ENCODE results near the gene SORCS2.

SORCS2 gene

DNA sequence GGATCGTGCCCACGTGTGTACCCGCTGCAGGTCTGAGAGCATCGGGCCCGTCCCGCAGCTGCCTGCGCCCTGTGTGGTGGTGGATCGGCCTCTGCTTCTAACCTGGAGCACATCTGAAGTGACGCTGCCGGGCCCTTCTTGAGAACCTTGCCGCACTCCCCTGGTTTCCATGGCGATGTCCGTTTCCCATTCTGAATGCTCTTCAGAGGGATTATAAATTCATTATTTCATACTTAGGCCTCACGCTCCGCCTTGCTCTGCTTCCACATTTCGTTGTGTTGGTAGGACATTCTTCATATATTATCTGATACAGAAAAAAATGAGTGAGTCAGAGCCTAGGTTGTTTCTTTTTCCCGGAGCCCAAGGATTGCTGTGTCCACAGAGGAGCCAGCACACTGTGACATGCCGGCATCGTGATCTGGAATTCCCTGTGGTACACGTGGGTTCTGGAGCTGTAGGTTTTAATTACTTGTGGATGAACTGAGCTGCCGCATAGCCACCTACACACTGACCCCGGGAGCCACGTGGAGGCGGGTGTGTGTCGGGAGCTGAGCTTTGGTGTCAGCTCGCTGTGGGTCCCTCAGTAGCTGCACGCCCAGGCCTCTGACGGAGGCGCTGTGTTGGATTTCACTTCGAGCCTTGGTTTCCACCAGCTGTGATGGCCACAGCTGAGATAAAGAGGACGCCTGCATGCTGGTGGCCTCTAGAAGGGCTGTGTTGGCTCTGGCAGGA is 179.0 kb downstream of the SORCS2 start:
- no peak for TF ChIP-seq CTCF (IDR thresholded peaks at IDR 0.05; ENCODE audit: insufficient read depth, low read length, poor library complexity, severe bottlenecking)
- DNase-seq (ENCODE audit: extremely low read depth, insufficient read length), result no peak
- no peak overlapping the region for H3K4me3 ChIP-seq (replicated peaks; ENCODE audit: low read depth, low read length)
- no peaks in the 10 kb centered on the region; the same call in 1 of the 2 replicates for H3K27me3 ChIP-seq (replicated peaks; ENCODE audit: control insufficient read depth, insufficient read depth, low read length)
- no peaks in the 10 kb centered on the region for H3K36me3 ChIP-seq (ENCODE audit: control insufficient read depth, insufficient read depth, low read length)

DNA sequence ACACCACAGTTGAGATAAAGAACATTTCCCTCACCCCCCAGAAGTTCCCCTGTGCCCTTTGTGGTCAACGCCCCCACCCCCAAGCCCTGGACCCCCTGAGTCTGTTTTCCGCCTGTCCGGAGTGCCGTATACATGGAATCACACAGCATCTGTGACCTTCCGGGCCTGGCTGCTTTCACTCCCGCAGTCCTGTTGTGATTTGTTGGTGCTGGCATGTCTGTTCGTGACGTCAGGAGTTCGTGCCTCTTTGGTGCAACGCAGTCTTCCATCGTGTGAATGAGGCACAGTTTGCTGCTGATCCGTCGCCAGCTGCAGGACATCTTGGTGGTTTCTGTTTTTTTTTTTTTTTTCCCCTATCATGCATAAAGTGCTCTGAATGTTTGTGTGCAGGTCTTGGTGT is 180.3 kb downstream of the SORCS2 start:
- H3K27me3 ChIP-seq (replicated peaks; ENCODE audit: control insufficient read depth, insufficient read depth, low read length), result no peaks in the 10 kb centered on the region; the same call in 1 of the 2 replicates
- no peak overlapping the region for H3K4me3 ChIP-seq (replicated peaks; ENCODE audit: low read depth, low read length)
- H3K36me3 ChIP-seq (ENCODE audit: control insufficient read depth, insufficient read depth, low read length), result no peaks in the 10 kb centered on the region
- TF ChIP-seq CTCF (IDR thresholded peaks at IDR 0.05; ENCODE audit: insufficient read depth, low read length, poor library complexity, severe bottlenecking), result no peak
- no peak for DNase-seq (ENCODE audit: extremely low read depth, insufficient read length)

DNA sequence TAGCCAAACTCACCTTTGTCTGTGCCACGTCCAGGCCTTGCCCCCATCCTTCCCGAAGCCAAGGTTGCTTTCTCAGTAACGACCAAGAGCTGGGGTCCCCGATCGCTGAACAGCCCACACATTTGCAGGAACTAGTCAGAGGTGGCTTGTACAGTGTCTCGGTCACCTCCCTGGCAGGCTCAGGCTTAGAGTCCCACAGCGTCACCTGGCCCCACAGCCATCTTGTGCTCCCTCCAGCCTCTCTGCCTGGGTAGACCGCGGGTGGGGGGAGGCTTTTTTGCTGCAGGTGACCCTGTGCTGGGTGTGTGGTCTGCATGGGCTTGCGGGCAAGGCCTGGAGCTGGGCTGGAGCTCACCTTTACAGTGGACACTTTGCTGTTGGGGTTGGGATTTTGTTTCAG is 182.2 kb downstream of the SORCS2 start:
- no peak overlapping the region for H3K4me3 ChIP-seq (replicated peaks; ENCODE audit: low read depth, low read length)
- H3K36me3 ChIP-seq (ENCODE audit: control insufficient read depth, insufficient read depth, low read length), result no peaks in the 10 kb centered on the region
- no peak for DNase-seq (ENCODE audit: extremely low read depth, insufficient read length)
- H3K27me3 ChIP-seq (replicated peaks; ENCODE audit: control insufficient read depth, insufficient read depth, low read length), result no peaks in the 10 kb centered on the region; the same call in 1 of the 2 replicates
- TF ChIP-seq CTCF (IDR thresholded peaks at IDR 0.05; ENCODE audit: insufficient read depth, low read length, poor library complexity, severe bottlenecking), result no peak

DNA sequence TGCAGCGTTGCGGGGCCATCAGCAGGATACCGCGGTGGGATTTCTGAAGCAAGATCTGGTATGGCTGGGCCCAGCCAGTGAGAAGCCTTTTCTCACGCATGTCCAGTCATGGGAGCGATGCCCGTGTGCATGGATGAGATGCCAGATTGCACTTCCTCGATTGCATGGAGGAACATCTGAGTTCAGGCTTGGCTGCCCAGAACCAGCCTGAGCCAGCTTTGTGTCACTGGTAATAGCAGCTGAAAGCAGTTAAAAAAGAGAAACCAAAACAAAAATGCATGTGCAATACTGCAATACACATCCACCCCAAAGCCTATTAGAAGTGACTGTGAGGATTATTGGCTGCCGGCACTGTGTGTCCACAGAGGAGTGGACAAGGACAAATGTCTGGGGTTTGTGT is 183.1 kb downstream of the SORCS2 start:
- DNase-seq (ENCODE audit: extremely low read depth, insufficient read length), result no peak

GRCh38 chr4:7377223-7377865 is 185.0 kb downstream of the SORCS2 start:
- no peaks in the 10 kb centered on the region; the same call in 1 of the 2 replicates for H3K27me3 ChIP-seq (replicated peaks; ENCODE audit: control insufficient read depth, insufficient read depth, low read length)
- no peak overlapping the region for H3K4me3 ChIP-seq (replicated peaks; ENCODE audit: low read depth, low read length)
- no peak for DNase-seq (ENCODE audit: extremely low read depth, insufficient read length)
- no peak for TF ChIP-seq CTCF (IDR thresholded peaks at IDR 0.05; ENCODE audit: insufficient read depth, low read length, poor library complexity, severe bottlenecking)
- H3K36me3 ChIP-seq (ENCODE audit: control insufficient read depth, insufficient read depth, low read length), result no peaks in the 10 kb centered on the region

More for the DNA sequence above, 183.1 kb downstream of the SORCS2 start:
- TF ChIP-seq CTCF (IDR thresholded peaks at IDR 0.05; ENCODE audit: insufficient read depth, low read length, poor library complexity, severe bottlenecking), result no peak
- Histone ChIP-seq H3K27me3 (replicated peaks; ENCODE audit: control insufficient read depth, insufficient read depth, low read length) (no peaks in the 10 kb centered on the region; the same call in 1 of the 2 replicates), H3K36me3 (ENCODE audit: control insufficient read depth, insufficient read depth, low read length) (no peaks in the 10 kb centered on the region), H3K4me3 (replicated peaks; ENCODE audit: low read depth, low read length) (no peak overlapping the region)

Measured in GM06990 (cell line).